Measurements from ENCODE around the gene STARD7.
A peak's percentile ranks its signal among the peaks of the same experiment; 100 is the strongest.

STARD7 gene

GRCh38 chr2:96159084-96159830 is 49.4 kb downstream of the STARD7 start:
- DNase-seq: peak in 2 of 4 experiments; percentile 21 to 27

DNA sequence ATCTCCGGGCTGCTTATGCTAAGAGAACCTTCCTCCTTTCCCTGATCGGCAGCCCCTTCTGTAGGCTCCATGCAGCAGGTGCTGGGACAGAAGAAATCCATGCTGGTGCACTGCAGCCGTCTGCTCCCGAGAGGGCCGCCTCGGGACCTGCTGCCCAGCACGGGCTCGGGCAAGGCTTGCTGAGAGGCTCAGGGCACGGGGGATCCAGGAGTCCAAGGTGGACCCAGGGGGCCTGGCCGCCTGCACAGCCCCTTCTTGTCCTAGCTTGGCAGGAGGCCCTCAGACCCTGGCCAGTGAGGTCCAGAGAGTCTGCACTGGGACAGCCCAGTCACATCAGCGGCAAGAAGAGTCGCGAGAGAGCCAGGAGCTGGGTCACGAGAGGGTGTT is 50.1 kb downstream of the STARD7 start:
- DNase-seq: no peak

GRCh38 chr2:96157649-96158553 is 50.7 kb downstream of the STARD7 start:
- DNase-seq: peak; percentile 60 to 87 (median 78)

- no peak for DNase-seq
Measured at GRCh38 chr2:96156926-96157648, 51.5 kb downstream of the STARD7 start.

GRCh38 chr2:96156011-96156820 is 52.4 kb downstream of the STARD7 start:
- no peak for DNase-seq

DNA sequence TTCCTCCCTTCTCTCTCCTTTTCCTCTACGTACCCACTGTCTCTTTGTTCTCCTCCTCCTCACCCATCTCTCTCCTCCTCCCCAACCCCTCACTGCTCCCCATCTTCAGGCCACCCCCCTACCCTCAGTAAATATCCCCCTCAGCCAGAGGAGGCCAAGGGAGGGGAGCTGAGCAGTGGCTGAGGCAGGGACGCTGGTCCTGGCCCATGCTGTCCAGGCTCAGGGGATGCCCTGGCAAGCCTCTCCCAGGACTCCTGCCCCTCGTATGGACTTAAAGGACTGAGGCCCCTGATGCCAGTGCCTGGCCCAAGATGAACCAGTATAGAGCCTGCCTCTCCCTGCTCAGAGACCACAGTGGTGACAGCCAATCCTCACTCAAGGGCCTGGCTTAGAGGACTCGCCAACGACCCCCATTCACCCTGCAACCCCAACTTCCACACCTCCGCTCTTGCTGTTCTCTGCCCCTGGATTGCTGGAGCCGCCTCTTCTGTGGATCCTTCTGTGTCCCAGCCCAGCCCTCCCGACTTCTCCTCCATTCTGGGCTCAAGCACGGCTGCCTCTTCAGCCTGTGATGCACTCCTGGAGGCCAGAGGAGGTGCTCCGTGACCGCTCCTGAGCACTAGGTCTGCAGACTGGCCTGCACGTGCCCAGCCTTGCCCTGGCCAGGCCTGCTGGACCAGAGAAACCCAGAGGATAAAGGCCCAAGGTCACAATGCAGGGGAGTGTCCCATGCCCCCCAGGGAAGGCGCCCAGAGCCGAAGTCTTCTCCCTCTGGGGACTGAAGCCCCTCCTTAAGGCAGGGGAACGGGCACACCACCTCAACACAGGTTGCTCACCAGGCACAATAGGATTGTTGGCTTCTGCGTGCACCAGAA is 53.9 kb downstream of the STARD7 start:
- no peak for DNase-seq

DNA sequence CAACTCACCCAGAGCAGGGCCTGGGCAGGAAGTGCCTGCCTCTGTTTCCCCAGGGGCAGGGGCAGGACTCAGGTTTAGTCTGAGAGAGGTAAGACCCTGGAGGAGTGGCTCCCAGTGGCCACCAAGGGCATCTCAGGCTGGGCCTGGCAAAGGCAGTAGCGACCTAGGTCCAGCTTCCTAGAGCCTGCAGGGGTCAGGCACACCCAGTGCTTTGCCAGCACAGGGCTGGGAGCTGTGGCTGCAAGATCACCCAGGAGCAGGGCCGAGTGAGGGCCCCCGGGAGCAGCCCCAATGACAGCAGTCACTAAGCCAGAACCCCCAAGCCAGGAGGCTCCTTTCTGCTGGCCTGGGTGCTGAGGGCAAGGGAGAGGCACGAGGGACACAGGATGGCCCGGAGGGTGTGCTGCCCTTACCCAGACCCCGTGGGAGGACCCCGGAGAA is 54.6 kb downstream of the STARD7 start:
- DNase-seq: no peak

- DNase-seq: no peak
Measured at GRCh38 chr2:96153291-96153713, 55.3 kb downstream of the STARD7 start.

DNA sequence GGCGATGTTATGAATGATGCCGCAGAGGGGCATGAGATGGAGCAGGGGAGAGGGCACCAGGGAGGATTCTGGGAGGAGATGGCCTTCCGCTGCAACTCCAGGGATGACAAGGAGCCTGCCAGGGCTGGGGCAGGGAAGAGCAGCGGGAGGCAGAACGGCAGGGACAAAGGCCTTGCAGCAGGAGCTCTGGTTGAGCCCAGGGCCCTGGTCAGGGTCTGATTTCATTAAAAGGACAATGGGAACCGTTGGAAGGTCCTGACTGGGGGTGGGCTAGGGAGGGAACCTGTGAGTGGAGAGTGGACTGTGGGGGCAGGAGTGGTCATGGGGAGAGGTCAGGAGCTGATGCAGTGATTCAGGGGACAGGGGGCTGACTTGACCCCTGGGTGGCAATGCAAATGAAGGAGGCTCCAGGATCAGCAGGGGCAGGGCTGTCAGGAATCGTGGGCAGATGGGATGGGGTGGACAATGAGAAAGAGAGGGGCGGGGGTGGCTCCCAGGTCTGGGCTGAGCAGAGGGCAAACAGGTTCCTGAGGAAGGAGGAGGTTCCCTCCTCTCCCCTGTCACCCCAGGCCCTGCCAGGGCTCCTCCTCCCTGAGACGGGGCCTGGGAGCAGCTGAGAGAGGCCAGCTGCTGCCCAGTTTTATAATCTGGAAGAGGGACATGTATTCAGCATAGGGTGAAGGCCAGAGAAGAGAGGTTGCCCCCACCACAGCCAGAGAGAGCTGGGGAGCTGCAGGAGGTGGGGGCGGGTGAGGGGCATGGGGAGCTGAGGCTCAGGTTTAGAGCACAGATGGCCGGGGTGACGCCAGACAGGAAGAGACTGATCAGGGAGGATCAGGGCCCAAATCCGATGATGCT is 56.1 kb downstream of the STARD7 start:
- DNase-seq: no peak

DNA sequence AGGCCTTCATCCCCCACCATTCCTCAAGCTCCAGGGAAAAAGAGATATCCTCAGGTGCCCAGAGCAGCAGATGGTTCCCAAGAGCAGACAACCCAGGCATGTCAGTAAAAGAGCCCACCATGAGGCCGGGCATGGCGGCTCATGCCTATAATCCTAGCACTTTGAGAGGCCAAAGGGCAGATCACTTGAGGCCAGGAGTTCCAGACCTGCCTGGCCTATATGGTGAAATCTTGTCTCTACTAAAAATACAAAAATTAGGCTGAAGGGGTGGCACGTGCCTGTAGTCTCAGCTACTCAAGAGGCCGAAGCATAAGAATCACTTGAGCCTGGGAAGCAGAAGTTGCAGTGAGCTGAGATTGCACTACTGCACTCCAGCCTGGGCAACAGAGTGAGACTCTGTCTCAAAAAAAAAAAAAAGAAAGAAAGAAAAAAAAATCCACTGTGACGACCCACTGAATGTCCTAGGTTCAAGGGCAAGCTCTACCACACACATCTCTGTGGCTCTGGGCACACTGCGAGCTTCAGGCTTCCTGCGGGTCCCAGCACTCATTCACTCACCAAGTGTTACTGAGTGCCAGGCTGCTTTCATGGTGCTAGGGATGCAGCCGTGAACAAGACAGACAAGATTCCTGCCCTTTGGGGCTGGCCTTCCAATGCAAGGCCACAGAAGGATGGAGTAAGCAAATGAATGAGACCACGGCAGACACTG is 56.9 kb downstream of the STARD7 start:
- DNase-seq: no peak

DNA sequence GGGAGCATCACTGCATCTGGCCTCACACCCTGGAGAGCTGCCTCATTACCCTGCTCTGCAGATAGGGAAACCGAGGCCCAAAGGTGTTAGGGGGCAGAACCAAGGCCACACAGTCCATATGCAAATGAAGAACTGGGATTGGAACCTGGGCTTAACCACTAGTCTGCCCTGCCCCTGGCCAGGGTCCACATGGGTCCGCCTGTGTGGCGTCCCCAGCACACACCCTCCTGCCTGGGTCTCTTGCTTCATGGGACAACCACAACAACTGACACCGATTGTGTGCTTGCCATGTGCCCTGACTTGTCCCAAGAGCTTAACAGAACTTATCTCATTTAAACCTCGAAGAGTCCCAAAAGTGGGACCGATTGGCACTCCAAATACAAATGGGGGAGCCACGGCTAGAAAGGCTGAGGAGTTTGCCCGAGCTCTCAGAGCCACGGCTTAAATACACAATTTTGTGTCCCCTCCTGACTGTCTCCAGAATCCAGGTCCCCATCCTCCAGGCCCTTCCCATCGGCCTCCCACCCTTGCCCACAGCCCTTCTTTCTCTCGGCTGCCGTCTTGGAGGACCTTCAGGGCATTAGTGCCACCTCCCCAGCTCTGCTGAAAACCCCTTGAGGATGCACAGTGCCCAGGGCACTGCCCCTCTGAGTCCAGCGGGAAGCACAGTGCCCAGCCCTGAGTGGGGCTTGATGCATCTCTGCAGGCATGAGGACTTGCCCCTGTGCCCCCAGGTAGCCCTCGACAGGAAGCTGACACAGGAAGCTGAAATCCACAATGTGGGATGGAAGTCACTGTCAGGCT is 57.6 kb downstream of the STARD7 start:
- DNase-seq: no peak

- no peak for DNase-seq
Measured at GRCh38 chr2:96150007-96150640, 58.5 kb downstream of the STARD7 start.

GRCh38 chr2:96148410-96149217 is 60.0 kb downstream of the STARD7 start:
- DNase-seq: peak; percentile 87 to 91 (median 90)

DNA sequence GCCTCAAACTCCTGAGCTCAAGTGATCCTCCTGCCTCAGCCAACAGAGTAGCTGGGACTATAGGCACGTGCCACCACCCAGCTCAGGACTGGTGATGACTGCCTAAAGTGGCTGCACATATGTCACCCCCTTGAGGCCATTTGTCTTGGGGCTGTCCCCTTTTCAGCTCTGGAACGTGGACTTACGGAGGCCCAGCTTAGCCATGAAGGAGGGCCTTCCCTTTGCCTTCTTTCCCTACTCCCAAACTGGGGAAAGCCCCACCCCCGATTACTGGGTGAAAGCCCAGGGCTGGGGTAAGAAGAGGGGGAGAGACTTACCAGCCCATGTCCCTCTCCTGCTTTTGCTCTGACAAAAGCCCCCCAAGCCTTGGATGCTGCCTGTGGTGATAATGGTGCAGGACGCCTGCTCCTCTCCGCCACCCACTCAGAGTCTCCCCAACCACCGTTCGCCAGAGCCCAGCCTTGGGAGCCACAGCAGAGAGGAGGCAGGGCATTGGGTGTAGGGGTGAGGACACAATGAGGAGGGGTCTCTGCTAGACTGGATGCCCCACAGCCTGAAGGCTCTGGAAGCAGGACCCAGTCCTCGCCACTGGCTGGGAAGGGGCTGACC is 60.9 kb downstream of the STARD7 start:
- DNase-seq: no peak

DNA sequence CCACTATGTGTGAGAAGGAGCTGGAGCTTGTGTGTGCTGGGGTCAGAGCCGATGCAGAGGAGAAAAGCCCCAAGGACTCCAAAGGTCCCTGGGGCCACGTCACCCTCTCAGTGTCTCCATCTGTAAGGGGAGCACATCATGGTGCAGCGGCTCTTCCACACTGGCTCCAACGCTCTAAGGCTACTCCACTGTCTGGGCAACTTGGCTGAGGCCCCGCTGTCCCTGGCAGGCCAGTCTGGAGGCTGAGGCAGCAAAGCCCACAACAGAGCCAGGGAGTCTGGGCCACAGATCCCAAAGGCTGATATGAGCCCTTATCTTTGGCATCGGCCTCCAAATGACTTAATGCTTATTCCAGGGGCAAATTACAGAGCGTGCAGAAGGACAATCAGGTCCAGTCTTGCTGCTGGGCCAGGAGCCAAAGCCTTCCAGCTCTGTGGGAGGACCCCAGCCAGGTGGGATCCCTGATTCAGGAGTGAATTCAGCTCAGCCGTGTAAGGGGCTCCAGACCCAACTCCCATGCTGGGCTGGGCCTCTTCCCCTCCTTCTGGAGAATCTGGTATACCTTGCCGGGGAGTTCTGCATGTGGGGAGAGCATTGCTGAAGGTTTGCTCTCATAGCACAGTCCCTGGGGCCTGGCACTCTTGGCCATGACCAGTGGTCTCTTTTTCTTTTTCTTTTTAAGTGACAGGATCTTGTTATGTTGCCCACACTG is 61.6 kb downstream of the STARD7 start:
- no peak for DNase-seq

Measured in activated CD4-positive, CD25-positive, alpha-beta regulatory T cell (primary cell).